GM23338 (cell line): ENCODE data around the gene CNIH1. TPM values are rescaled to one million over a fixed set of nuclear protein-coding genes. Genes with fewer than 3 reads are reported as not detected.

Experiments used
- ATAC-seq: fragments of 200-7000 bp; cut with Tn5 transposase; 3 replicates; pipeline ENCODE4 v1.9.1; 2020
- DNase-seq: peaks from one replicate; pipeline ENCODE4 v3.0.0-alpha.2; 2015; ENCODE audit warnings: low spot score
- H2AFZ ChIP-seq: fragments of 200-600 bp; sonication (generic); 2 replicates; pipeline ENCODE4 v1.8.0; 2016; ENCODE audit warnings: antibody characterized with exemption, mild to moderate bottlenecking, moderate library complexity
- H3F3A ChIP-seq: fragments of 200-600 bp; sonication (generic); replicated peaks from 2 replicates; pipeline ENCODE4 v1.8.0; 2017; ENCODE audit warnings: antibody characterized with exemption, mixed run types, low read depth
- H3K27ac ChIP-seq: fragments of 200-600 bp; sonication (generic); 2 replicates; pipeline ENCODE4 v1.6.1; 2016; ENCODE audit warnings: low read depth
- H3K27me3 ChIP-seq: fragments of 200-600 bp; sonication (generic); 2 replicates; pipeline ENCODE4 v1.8.0; 2016; ENCODE audit warnings: mild to moderate bottlenecking, mixed run types, moderate library complexity; ENCODE audit not compliant: insufficient read depth
- H3K36me3 ChIP-seq: fragments of 200-600 bp; sonication (generic); 2 replicates; pipeline ENCODE4 v1.8.0; 2016; ENCODE audit warnings: mild to moderate bottlenecking; ENCODE audit not compliant: insufficient read depth
- H3K4me1 ChIP-seq: fragments of 200-600 bp; sonication (generic); 2 replicates; pipeline ENCODE4 v1.8.0; 2016; ENCODE audit warnings: mild to moderate bottlenecking, moderate library complexity; ENCODE audit not compliant: insufficient read depth
- H3K4me2 ChIP-seq: fragments of 200-600 bp; sonication (generic); 2 replicates; pipeline ENCODE4 v1.7.1; 2017; ENCODE audit warnings: mixed run types
- H3K4me3 ChIP-seq: fragments of 200-600 bp; sonication (generic); 2 replicates; pipeline ENCODE4 v1.6.1; 2016; ENCODE audit warnings: mixed run types
- H3K79me2 ChIP-seq: fragments of 200-600 bp; sonication (generic); replicated peaks from 2 replicates; pipeline ENCODE4 v1.8.0; 2017; ENCODE audit warnings: mild to moderate bottlenecking; ENCODE audit not compliant: insufficient read depth
- H3K9me2 ChIP-seq: fragments of 200-600 bp; sonication (generic); 2 replicates; pipeline ENCODE4 v1.8.0; 2017; ENCODE audit not compliant: insufficient read depth
- H4K20me1 ChIP-seq: fragments of 200-600 bp; sonication (generic); replicated peaks from 2 replicates; pipeline ENCODE4 v1.8.0; 2017; ENCODE audit warnings: mild to moderate bottlenecking; ENCODE audit not compliant: insufficient read depth
- H3K27ac Mint-ChIP-seq: 2 replicates; pipeline ENCODE4 v1.8.0; 2020; ENCODE audit warnings: inconsistent platforms, mild to moderate bottlenecking, moderate library complexity, mixed read lengths
- H3K27me3 Mint-ChIP-seq: 3 replicates; pipeline ENCODE4 v1.8.0; 2022; ENCODE audit warnings: low read depth, mild to moderate bottlenecking, moderate library complexity, mixed read lengths, inconsistent platforms; ENCODE audit not compliant: insufficient read depth, poor library complexity
- H3K36me3 Mint-ChIP-seq: 3 replicates; pipeline ENCODE4 v1.8.0; 2021; ENCODE audit warnings: low read depth, mild to moderate bottlenecking, inconsistent platforms, moderate library complexity, mixed read lengths
- H3K4me1 Mint-ChIP-seq: 3 replicates; pipeline ENCODE4 v1.8.0; 2020; ENCODE audit warnings: mild to moderate bottlenecking, inconsistent platforms, mixed read lengths
- H3K4me3 Mint-ChIP-seq: 3 replicates; pipeline ENCODE4 v1.8.0; 2021; ENCODE audit warnings: moderate library complexity, mild to moderate bottlenecking, inconsistent platforms, mixed read lengths
- H3K9me3 Mint-ChIP-seq: 3 replicates; pipeline ENCODE4 v1.8.0; 2020; ENCODE audit warnings: moderate library complexity, mild to moderate bottlenecking, inconsistent platforms, mixed read lengths
- EZH2phosphoT487 ChIP-seq: fragments of 200-600 bp; sonication (generic); IDR thresholded peaks from one replicate; pipeline ENCODE4 v1.8.1; 2018; ENCODE audit warnings: antibody characterized with exemption; ENCODE audit not compliant: unreplicated experiment
- JUNB ChIP-seq: IDR thresholded peaks from one replicate; pipeline ENCODE4 v1.6.1; 2016; ENCODE audit warnings: antibody characterized with exemption; ENCODE audit not compliant: unreplicated experiment
- NANOG ChIP-seq: IDR thresholded peaks from 2 replicates; pipeline ENCODE4 v1.6.1; 2016; ENCODE audit warnings: antibody characterized with exemption, borderline replicate concordance
- POLR2AphosphoS5 ChIP-seq: IDR thresholded peaks from 2 replicates; pipeline ENCODE4 v1.6.1; 2016; ENCODE audit warnings: antibody characterized with exemption, low read depth
- STAT1 ChIP-seq: IDR thresholded peaks from one replicate; pipeline ENCODE4 v1.6.1; 2016; ENCODE audit warnings: antibody characterized with exemption; ENCODE audit not compliant: unreplicated experiment
- ZNF331 ChIP-seq: fragments of 250-450 bp; sonication (Bioruptor Pico); IDR thresholded peaks from 2 replicates; pipeline ENCODE4 v1.5.0; 2020; ENCODE audit warnings: low read depth, mild to moderate bottlenecking, moderate library complexity
- polyA plus RNA-seq: library from polyadenylated mRNA; unstranded; fragments of >200 nt; fragmentation: Nextera tagmentation; extraction: Ambion mirVana; gene quantifications from 2 replicates; pipeline ENCODE4 v1.2.1, GENCODE V29; 2016
- total RNA-seq: library from RNA; depleted of rRNA; stranded (reverse); fragments of >200 nt; shearing (Covaris generic); gene quantifications from 2 replicates; pipeline ENCODE4 v1.2.3, GENCODE V29; 2014
- TF ChIP-seq, protein P1 (sequence below): fragments of 250-450 bp; sonication (Bioruptor Pico); IDR thresholded peaks from 2 replicates; pipeline ENCODE4 v1.5.0; 2020; ENCODE audit warnings: mild to moderate bottlenecking, moderate library complexity
- TF ChIP-seq, protein P2 (sequence below): IDR thresholded peaks from 2 replicates; pipeline ENCODE4 v1.6.1; 2016; ENCODE audit warnings: antibody characterized with exemption
- TF ChIP-seq, protein P3 (sequence below), 2 experiments: fragments of 200-600 bp in 1 of 2; sonication (generic) in 1 of 2; conservative IDR thresholded peaks; 2 replicates each; pipeline versions ENCODE4 v1.5.1 to v1.6.1; 2016 to 2017; ENCODE audit warnings: antibody characterized with exemption in 2 of 2, low read depth in 2 of 2, mild to moderate bottlenecking in 2 of 2, moderate library complexity in 1 of 2

Gene CNIH1
- total and polyA plus RNA-seq, 2 experiments from 2014 or later: 135 to 172 TPM

DNA sequence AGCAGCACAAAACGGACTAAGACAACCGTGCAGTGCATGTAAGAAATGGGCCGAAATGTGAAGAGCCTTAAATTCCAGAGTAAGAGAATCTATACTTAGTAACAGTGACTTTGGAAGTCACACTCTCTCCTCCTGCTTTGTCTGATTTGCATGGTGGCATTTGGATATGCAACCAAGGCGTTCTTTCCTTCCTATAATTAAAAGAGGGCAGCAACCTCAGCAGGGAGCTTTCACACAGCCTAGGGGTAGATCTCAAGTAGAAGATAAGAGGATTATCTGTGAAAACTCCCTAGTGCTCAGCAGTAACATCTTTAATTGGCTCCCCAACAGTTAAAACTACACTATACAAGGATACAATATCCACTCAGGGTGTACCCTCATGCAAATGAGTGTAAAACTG lies 31.1 kb upstream of the CNIH1 start:
- ATAC-seq (peak; percentile 67), DNase-seq (no peak)
- H3K4me3 ChIP-seq: no peak overlapping the region
- Mint-ChIP-seq H3K4me3 (no peak overlapping the region), H3K4me1 (peaks cover 13% of the 10 kb centered on the region; the same call in 2 of the 3 replicates), H3K27me3 (no peaks in the 10 kb centered on the region), H3K27ac (no peak overlapping the region), H3K9me3 (peaks cover 11% of the 10 kb centered on the region), H3K36me3 (peaks cover 11% of the 10 kb centered on the region)
- no peak overlapping the region for H2AFZ ChIP-seq
- no peak overlapping the region for H3K4me2 ChIP-seq
- H3K79me2 ChIP-seq: no peaks in the 10 kb centered on the region
- no peak overlapping the region for H3K27ac ChIP-seq
- H3K9me2 ChIP-seq: no peaks in the 10 kb centered on the region
- no peaks in the 10 kb centered on the region for H3F3A ChIP-seq
- TF ChIP-seq STAT1 (no peak), JUNB (no peak), POLR2AphosphoS5 (no peak), EZH2phosphoT487 (no peak), ZNF331 (CRISPR knock-in tag) (no peak), NANOG (no peak)
- TF ChIP-seq, protein P1, sequence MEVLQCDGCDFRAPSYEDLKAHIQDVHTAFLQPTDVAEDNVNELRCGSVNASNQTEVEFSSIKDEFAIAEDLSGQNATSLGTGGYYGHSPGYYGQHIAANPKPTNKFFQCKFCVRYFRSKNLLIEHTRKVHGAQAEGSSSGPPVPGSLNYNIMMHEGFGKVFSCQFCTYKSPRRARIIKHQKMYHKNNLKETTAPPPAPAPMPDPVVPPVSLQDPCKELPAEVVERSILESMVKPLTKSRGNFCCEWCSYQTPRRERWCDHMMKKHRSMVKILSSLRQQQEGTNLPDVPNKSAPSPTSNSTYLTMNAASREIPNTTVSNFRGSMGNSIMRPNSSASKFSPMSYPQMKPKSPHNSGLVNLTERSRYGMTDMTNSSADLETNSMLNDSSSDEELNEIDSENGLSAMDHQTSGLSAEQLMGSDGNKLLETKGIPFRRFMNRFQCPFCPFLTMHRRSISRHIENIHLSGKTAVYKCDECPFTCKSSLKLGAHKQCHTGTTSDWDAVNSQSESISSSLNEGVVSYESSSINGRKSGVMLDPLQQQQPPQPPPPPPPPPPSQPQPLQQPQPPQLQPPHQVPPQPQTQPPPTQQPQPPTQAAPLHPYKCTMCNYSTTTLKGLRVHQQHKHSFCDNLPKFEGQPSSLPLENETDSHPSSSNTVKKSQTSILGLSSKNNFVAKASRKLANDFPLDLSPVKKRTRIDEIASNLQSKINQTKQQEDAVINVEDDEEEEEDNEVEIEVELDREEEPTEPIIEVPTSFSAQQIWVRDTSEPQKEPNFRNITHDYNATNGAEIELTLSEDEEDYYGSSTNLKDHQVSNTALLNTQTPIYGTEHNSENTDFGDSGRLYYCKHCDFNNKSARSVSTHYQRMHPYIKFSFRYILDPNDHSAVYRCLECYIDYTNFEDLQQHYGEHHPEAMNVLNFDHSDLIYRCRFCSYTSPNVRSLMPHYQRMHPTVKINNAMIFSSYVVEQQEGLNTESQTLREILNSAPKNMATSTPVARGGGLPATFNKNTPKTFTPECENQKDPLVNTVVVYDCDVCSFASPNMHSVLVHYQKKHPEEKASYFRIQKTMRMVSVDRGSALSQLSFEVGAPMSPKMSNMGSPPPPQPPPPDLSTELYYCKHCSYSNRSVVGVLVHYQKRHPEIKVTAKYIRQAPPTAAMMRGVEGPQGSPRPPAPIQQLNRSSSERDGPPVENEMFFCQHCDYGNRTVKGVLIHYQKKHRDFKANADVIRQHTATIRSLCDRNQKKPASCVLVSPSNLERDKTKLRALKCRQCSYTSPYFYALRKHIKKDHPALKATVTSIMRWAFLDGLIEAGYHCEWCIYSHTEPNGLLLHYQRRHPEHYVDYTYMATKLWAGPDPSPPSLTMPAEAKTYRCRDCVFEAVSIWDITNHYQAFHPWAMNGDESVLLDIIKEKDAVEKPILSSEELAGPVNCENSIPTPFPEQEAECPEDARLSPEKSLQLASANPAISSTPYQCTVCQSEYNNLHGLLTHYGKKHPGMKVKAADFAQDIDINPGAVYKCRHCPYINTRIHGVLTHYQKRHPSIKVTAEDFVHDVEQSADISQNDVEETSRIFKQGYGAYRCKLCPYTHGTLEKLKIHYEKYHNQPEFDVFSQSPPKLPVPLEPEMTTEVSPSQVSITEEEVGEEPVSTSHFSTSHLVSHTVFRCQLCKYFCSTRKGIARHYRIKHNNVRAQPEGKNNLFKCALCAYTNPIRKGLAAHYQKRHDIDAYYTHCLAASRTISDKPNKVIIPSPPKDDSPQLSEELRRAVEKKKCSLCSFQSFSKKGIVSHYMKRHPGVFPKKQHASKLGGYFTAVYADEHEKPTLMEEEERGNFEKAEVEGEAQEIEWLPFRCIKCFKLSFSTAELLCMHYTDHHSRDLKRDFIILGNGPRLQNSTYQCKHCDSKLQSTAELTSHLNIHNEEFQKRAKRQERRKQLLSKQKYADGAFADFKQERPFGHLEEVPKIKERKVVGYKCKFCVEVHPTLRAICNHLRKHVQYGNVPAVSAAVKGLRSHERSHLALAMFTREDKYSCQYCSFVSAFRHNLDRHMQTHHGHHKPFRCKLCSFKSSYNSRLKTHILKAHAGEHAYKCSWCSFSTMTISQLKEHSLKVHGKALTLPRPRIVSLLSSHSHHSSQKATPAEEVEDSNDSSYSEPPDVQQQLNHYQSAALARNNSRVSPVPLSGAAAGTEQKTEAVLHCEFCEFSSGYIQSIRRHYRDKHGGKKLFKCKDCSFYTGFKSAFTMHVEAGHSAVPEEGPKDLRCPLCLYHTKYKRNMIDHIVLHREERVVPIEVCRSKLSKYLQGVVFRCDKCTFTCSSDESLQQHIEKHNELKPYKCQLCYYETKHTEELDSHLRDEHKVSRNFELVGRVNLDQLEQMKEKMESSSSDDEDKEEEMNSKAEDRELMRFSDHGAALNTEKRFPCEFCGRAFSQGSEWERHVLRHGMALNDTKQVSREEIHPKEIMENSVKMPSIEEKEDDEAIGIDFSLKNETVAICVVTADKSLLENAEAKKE (CRISPR knock-in tag): no peak
- TF ChIP-seq, protein P2, sequence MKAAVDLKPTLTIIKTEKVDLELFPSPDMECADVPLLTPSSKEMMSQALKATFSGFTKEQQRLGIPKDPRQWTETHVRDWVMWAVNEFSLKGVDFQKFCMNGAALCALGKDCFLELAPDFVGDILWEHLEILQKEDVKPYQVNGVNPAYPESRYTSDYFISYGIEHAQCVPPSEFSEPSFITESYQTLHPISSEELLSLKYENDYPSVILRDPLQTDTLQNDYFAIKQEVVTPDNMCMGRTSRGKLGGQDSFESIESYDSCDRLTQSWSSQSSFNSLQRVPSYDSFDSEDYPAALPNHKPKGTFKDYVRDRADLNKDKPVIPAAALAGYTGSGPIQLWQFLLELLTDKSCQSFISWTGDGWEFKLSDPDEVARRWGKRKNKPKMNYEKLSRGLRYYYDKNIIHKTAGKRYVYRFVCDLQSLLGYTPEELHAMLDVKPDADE: no peak
- TF ChIP-seq, protein P3, sequence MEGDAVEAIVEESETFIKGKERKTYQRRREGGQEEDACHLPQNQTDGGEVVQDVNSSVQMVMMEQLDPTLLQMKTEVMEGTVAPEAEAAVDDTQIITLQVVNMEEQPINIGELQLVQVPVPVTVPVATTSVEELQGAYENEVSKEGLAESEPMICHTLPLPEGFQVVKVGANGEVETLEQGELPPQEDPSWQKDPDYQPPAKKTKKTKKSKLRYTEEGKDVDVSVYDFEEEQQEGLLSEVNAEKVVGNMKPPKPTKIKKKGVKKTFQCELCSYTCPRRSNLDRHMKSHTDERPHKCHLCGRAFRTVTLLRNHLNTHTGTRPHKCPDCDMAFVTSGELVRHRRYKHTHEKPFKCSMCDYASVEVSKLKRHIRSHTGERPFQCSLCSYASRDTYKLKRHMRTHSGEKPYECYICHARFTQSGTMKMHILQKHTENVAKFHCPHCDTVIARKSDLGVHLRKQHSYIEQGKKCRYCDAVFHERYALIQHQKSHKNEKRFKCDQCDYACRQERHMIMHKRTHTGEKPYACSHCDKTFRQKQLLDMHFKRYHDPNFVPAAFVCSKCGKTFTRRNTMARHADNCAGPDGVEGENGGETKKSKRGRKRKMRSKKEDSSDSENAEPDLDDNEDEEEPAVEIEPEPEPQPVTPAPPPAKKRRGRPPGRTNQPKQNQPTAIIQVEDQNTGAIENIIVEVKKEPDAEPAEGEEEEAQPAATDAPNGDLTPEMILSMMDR (conservative IDR thresholded peaks at IDR 0.05; ENCODE audit: low read depth in 2 of 2): no peak
- H3K36me3 ChIP-seq: no peaks in the 10 kb centered on the region; the same call in 1 of the 2 replicates
- no peaks in the 10 kb centered on the region for H3K4me1 ChIP-seq
- H4K20me1 ChIP-seq: no peaks in the 10 kb centered on the region; the same call in 1 of the 2 replicates
- H3K27me3 ChIP-seq: no peaks in the 10 kb centered on the region
